ENCODE results near the gene CD300A.
"Not testable (repeated sequence)": the region's sequence is repeated elsewhere in the genome, so short reads cannot be mapped to it uniquely, and the experiment has no call there.

The CD300A gene

GRCh38 chr17:74478420-74479100, 12.1 kb downstream of the CD300A start:
- DNase-seq (ENCODE audit: low read depth in 2 of 2): no peak

DNA sequence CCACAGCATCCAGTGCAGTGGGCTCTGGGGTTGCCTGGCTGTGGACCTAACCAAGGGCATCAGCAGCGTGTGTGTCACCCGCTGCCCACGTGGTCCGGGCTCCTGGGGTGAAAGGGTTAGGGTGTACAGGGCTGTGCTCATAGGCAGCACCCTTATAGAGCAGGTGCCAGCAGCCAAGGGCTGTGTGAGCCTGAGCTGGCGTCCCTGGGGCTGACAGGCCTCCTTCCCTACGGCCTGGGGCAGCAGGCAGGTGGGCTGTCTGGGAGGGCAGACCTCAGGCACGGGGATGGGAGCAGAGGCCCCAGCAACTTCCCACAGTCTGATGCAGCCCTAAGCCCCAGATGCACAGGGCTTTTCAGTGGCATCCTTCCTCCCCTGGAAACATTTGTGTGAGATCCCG, 13.9 kb downstream of the CD300A start:
- no peak for DNase-seq (ENCODE audit: low read depth in 2 of 2)

DNA sequence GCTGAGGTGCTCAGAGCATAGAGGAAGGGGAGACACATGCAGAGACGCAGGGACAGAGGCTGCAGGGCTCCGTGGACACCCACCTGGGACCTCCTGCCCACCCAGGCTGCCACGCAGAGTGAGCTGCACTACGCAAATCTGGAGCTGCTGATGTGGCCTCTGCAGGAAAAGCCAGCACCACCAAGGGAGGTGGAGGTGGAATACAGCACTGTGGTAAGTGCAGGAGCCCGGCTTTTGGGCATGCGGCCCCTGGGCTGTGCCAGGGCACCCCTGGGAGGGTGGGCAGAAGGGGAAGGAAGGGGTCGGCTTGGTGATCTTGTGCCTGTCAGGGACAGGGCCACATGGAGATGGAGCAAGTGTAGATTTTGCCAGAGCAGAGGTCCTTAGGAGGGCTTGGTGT, 15.2 kb downstream of the CD300A start:
- no peak for DNase-seq (ENCODE audit: low read depth in 2 of 2)

DNA sequence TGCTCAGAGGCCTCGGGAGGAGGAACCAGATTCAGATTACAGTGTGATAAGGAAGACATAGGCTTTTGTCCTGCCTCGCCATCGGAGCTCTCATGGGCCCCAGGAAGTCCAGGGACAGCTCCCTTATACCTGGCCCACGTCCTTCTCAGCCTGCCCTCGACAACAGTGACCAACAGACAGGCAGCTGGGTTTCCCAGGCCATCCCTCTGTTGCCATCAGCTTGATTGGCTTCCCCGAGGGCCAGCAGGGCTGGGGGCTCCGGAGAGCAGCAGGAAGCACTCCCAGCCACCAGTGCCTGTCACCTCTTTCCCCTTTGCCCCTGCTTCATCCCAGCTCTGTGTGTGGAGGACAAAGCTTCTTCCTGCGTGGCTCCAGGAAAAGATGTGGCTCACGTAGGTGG, 17.6 kb downstream of the CD300A start:
- DNase-seq (ENCODE audit: low read depth in 2 of 2): no peak

DNA sequence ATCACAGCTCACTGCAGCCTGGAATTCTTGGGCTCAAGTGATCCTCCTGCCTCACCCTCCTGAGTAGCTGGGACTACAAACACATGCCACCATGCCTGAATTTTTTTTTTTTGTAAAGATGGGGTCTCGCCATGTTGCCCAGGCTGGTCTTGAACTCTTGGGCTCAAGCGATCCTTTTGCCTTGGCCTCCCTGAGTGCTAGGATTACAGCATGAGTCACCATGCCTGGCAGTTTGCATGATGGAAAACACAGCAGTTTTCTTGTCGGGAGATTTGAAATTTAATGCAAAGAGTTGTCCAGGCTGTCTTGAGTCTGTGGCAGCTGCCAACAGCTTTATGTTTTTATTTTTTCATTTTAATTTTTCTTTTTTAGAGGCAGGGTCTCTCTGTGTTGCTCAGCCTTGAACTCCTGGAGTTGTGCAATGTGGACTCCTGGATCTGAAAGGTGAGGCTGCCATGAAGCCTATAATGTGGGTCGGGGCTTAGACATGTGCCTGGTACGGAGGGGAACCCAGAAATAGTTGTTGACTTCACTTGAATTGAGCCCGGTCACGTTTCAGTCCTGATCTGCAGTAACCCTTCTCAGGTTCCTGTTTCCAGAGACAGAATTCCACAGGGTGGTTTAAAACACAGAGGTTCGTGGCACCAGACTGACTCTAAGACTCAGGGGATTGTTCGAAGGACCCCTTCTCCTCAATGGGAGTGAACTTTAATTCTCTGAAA, 18.7 kb downstream of the CD300A start:
- DNase-seq (ENCODE audit: low read depth in 2 of 2): no peak

DNA sequence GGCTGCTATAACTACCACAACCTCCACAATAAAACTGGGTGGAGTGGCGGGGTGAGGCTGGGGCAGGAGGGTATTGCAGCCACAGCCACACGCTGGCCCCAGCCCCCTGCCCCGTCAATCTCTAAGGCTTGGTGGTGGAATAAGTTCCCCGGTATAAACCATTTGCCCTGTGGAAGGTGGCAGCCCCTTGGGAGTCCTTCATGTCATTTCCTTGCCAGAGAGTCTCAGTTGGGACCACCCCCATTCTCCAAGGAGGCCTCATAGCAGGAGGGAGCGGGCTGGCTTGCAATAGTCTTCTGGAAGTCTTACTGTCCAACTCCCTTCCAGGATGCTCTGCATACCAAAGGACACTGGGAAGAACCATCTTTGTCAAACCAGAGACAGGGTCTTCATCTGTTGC, 19.4 kb downstream of the CD300A start:
- no peak for DNase-seq (ENCODE audit: low read depth in 2 of 2)

DNA sequence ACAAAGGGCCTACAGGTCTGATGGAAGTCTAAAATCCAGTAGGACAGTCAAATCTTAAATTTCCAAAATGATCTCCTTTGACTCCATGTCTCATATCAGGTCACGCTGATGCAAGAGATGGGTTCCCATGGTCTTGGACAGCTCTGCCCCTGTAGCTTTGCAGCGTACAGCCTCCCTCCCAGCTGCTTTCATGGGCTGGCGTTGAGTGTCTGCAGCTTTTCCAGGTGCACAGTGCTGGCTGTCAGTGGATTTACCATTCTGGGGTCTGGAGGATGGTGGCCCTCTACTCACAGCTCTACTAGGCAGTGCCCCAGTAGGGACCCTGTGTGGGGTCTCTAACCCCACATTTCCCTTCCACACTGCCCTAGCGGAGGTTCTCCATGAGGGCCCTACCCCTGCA, 21.8 kb downstream of the CD300A start:
- DNase-seq (ENCODE audit: low read depth in 2 of 2): not testable (repeated sequence)

DNA sequence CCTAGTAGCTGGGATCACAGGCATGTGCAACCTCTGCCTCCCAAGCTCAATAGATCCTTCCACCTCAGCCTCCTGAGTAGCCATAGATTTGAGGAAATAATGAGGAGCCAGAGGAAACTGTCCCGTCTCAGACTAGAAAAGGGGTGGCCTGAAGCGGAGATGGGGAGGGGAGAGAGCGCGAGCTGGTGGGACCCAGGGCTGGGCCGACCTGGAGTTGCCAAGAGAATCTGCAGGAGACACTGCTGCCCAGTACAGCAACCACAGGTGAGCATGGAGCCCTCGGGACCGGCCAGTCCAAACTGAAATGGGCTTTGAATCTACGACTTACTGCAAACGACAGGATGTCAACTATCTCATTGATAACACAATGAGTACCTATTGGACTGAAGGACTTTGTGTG, 24.3 kb downstream of the CD300A start:
- no peak for DNase-seq (ENCODE audit: low read depth in 2 of 2)

- DNase-seq (ENCODE audit: low read depth in 2 of 2): no peak
These were observed 25.2 kb downstream of the CD300A start for GRCh38 chr17:74491626-74492025.

DNA sequence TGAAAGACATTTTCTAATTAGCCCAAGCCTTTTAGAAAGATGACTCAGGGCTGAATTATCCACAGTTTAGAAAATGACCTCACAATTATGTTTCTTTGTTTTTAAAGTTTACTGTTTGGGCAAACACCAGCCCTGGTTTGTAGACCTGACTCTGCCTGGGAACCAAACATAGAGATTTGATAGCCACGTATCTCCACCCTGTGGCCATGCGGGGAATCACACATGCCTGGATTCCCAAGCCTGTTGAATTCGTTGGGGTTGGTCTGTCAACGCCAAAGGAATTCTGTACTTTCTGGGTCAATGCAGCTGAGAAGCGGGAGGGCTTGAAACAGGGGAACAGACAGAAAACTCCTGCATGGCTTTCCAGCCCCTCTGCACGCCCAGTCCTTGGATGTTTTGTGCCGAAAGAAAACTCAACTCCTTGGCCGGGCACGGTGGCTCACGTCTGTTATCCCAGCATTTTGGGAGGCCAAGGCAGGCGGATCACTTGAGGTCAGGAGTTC, 26.9 kb downstream of the CD300A start:
- DNase-seq (ENCODE audit: low read depth in 2 of 2): peak in 1 of 2 donors; percentile 39

GRCh38 chr17:74497471-74497870, 31.0 kb downstream of the CD300A start:
- DNase-seq (ENCODE audit: low read depth in 2 of 2): no peak

- DNase-seq (ENCODE audit: low read depth in 2 of 2): no peak
These were observed 33.6 kb downstream of the CD300A start for GRCh38 chr17:74499992-74500391.

GRCh38 chr17:74502861-74503260, 36.4 kb downstream of the CD300A start:
- DNase-seq (ENCODE audit: low read depth in 2 of 2): no peak

- not testable (repeated sequence) for DNase-seq (ENCODE audit: low read depth in 2 of 2)
These were observed 37.5 kb downstream of the CD300A start for GRCh38 chr17:74503949-74504348.

DNA sequence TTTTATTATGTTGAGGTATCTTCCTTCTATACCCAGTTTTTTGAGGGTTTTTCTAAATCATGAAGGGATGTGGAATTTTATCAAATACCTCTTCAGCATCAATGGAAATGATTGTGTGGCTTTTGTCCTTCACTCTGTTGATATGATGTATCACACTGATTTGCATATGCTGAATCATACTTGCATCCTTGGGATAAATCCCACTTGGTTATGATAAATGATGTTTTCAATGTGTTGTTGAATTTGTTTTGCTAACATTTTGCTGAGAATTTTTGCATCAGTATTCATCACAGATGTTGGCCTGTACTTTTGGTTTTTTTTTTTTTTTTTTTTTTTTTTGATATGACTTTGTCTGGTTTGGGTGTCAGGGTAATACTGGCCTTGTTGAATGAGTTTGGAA, 41.7 kb downstream of the CD300A start:
- DNase-seq (ENCODE audit: low read depth in 2 of 2): no peak

DNA sequence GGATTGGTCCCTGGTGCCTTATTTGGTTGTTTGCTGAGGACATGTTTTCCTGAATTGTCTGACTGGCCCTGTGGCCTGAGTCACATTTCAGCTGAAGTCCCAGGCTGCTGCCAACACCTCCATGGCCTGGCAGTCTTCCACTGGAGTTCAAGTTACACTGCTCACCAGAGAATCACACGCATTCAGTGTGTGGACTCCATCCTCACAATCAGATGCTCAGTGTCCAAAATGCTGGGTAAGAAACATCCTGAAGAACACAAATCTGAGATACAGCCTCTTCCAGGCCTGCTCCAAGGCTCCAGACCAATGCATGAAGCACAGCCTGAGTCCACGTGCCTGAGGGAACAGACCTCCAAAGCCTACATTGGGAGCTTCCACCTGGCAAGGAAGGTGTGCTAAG, 45.6 kb downstream of the CD300A start:
- no peak for DNase-seq (ENCODE audit: low read depth in 2 of 2)

- DNase-seq (ENCODE audit: low read depth in 2 of 2): no peak
These were observed 46.2 kb downstream of the CD300A start for GRCh38 chr17:74512624-74513091.

DNA sequence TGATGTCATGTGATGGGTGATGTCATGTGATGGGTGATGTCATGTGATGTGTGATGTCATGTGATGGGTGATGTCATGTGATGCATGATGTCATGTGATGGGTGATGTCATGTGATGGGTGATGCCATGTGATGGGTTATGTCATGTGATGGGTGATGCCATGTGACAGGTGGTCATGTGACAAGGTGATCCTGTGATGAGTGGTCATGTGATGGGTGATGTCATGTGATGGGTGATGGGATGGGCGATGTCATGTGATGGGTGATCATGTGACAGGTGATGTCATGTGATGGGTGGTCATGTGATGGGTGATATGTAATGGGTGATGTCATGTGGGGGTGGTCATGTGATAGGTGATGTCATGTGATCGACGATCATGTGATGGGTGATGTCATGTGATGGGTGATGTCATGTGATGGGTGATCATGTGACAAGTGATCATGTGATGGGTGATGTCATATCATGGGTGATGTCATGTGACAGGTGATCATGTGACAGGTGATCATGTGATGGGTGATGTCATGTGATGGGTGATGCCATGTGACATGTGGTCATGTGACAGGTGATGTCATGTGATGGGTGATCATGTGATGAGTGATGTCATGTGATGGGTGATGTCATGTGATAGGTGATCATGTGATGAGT, 47.7 kb downstream of the CD300A start:
- peak in 1 of 2 donors; percentile 12 for DNase-seq (ENCODE audit: low read depth in 2 of 2)

DNA sequence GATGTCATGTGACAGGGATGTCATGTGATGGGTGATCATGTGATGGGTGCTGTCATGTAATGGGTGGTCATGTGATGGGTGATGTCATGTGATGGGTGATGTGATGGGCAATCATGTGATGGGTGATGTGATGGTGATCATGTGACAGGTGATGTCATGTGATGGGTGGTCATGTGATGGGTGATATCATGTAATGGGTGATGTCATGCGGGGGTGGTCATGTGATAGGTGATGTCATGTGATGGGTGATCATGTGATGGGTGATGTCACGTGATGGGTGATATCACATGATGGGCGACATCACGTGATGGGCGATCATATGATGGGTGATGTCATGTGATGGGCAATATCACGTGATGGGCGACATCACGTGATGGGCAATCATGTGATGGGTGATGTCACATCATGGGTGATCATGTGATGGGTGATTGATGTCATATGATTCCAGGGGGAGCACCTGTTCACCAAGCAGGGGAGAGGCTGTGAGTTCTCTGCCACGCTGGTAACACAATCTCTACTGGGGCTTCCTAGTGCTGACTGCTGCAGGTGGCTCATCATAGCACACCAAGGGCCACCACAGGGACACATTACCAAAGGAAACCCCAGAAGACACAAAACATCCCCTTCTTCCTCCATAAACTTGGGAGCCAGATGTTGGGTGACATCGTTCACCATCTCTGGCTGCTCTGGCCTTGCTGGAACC, 48.3 kb downstream of the CD300A start:
- no peak for DNase-seq (ENCODE audit: low read depth in 2 of 2)

- DNase-seq (ENCODE audit: low read depth in 2 of 2): no peak
These were observed 49.5 kb downstream of the CD300A start for GRCh38 chr17:74515941-74516340.

DNA sequence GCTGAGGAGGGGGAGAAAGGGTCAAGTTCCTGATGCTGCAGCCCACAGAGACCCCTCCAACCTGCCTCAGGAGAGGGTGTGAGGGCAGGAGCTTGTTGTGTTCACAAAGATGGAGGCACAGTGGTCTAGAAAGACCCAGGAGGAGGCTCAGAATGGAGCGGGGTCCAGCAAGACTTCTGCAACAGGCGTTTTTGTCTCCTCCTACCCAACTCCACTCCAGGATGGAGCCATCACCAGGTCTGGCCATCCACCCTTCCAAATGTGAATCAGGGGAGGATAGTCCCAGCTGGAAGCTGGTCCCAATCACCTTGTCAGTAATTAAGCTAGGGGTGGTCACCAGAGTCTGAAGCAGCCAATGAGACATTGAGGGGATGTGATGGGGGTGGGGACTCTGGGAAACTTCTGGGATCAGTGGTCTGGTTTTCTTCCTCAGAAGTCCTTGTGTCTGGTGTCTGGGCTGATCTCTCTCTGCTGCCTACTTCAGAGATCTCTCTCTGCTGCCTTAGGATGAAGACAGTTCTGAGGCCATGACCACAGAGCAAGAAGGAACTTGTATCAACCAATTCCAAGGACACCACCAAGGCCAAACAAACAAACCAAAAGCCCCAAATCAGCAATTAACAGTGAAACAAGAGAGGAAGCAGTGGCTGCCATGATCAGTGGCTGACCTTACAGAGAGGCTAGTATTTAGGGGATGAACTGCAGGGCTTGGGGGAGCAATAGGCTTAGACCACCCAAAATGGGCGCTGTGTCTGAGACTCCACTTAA, 50.3 kb downstream of the CD300A start:
- DNase-seq (ENCODE audit: low read depth in 2 of 2): no peak
